ENCODE results near the gene AGK.

The AGK gene

GRCh38 chr7:141701489-141702046 is 150.4 kb downstream of the AGK start:
- peak; percentile 31 to 52 (median 44) for DNase-seq (ENCODE audit: low read depth in 2 of 3, low spot score in 1 of 3)

DNA sequence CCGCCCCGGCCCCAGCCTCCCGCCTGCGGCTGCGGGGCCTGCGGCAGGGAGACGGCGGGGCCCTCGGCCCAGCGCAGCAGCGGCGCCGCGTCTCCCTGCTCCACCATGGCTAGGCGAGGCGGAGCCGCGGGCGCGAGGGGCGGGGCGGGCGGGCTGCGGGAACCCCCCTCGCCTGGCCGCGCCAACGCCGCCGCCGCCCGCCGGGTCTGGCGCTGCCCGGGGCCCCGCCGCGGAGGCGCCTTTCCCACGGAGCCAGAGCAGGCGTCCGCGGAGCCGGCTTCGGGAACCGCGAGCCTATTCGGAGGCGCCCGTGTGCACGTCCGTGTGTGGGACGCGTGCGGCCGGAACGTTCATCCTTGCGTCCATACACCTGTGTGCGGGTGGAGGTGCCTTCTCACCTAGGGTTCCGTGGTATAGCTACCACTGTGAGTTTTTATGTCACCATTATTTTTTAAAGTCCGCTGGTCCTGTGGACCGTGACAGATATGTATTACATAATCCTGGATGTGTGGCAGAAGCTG is 150.9 kb downstream of the AGK start, which contains the start of gene DENND11:
Gene DENND11 (minus strand): TSS at position 120 of the 521 bp plus-strand sequence. CDS start 13 bp downstream, at position 107.
- DNase-seq (ENCODE audit: low read depth in 2 of 3, low spot score in 1 of 3): peak in 1 of 3 donors; percentile 32

- DNase-seq (ENCODE audit: low read depth in 2 of 3, low spot score in 1 of 3): no peak
Observed at GRCh38 chr7:141702892-141703291, 151.7 kb downstream of the AGK start.

GRCh38 chr7:141704112-141704511 is 152.9 kb downstream of the AGK start:
- DNase-seq (ENCODE audit: low read depth in 2 of 3, low spot score in 1 of 3): no peak

- no peak for DNase-seq (ENCODE audit: low read depth in 2 of 3, low spot score in 1 of 3)
Observed at GRCh38 chr7:141704741-141705140, 153.5 kb downstream of the AGK start.
